GM12872 (cell line): ENCODE data around the gene DNAH9.

Experiments used
- TF ChIP-seq, protein P1 (sequence below): IDR thresholded peaks from 3 replicates; pipeline ENCODE4 v1.5.1; 2011; ENCODE audit warnings: low read depth, mild to moderate bottlenecking, low read length, moderate library complexity; ENCODE audit not compliant: insufficient read depth

The DNAH9 gene

DNA sequence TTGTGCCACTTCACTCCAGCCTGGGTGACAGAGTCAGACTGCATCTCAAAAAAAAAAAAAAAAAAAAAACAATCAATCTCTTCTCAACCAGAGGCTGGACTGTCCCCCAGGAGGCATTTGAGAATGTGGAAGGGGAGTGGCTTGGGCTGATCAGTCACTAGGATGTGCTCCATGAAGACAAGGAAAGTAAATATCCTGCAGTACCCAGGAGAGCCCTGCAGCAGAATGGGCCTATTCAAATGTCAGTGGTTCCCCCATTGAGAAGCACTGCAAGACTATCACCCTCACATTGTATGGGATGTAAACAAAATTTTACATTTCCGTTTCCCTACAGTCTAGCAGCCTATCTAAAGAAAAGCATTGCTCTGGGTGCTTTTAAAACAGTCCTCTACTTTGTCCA, 70.3 kb downstream of the DNAH9 start:
- TF ChIP-seq, protein P1, sequence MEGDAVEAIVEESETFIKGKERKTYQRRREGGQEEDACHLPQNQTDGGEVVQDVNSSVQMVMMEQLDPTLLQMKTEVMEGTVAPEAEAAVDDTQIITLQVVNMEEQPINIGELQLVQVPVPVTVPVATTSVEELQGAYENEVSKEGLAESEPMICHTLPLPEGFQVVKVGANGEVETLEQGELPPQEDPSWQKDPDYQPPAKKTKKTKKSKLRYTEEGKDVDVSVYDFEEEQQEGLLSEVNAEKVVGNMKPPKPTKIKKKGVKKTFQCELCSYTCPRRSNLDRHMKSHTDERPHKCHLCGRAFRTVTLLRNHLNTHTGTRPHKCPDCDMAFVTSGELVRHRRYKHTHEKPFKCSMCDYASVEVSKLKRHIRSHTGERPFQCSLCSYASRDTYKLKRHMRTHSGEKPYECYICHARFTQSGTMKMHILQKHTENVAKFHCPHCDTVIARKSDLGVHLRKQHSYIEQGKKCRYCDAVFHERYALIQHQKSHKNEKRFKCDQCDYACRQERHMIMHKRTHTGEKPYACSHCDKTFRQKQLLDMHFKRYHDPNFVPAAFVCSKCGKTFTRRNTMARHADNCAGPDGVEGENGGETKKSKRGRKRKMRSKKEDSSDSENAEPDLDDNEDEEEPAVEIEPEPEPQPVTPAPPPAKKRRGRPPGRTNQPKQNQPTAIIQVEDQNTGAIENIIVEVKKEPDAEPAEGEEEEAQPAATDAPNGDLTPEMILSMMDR = no peak

DNA sequence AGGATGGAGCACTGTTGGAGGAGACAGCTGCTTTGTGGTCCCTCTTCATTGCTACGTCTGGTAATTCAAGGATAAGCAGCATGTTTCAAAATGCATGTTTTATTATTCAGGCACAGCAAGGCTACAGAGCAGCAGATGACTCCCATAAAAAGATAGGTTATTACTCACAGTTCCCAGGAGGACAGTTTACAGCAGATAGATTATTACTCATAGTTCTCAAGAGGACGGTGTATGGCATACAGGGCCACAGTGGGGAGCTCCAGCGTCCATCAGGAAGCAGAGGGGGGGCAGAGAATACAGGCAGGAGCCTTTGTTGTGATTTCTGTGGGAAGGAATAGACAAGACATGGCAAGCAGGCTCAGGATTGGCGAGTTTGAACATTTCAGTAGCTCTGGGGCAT, 72.9 kb downstream of the DNAH9 start:
- TF ChIP-seq, protein P1 = no peak

DNA sequence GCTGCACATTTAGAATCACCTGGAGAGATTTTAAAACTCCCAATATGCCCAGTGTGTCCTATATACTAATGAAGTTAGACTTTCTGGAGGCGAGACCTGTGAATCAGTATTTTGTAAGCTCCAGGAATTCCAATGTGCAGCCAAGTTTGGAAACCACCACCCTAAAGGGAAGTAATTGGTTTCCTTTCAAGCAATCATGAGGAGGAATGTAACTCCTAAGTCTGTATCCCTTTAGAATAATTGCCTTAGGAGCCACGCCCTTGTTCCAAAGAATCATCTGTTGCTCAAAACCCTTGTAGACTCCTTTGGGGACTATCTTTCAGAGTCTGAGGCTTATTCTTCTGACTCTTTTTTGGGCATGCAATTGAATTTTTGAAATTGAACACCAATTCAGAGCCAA, 84.4 kb downstream of the DNAH9 start:
- TF ChIP-seq, protein P1 = no peak

DNA sequence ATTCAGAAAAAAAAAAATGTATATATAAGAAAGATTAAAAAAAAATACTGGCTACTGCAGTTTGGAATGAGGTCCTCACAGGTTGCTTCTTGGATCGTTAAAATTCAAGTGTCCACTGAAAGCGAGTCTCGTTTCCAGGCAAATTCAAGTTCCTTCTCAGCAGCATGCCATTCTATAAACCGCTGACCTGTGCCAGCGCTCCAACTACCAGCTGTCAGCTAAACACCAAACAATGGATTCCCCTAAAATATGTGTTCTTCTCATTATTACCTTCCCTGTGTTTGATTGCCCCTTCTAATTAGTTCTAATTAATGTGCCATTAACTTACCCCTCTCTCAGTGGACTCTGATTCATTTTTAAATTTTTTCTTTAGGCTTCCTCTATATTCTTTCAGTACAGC, 92.4 kb downstream of the DNAH9 start:
- TF ChIP-seq, protein P1 = no peak

DNA sequence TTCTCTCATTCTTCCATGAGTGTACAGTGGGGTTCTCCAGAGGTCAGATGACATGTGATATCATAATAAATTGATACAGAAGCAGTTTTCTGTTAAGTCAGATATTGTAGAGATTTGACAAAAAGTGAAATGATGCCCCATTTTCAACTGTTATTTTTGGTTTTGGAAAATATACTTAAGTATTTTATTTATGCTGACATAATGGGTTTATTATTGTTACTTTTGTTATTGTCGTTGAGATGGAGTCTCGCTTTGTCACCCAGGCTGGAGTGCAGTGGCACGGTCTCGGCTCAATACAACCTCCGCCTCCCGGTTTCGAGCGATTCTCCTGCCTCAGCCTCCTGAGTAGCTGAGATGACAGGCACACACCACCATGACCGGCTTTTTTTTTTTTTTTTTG, 94.4 kb downstream of the DNAH9 start:
- TF ChIP-seq, protein P1 = no peak

DNA sequence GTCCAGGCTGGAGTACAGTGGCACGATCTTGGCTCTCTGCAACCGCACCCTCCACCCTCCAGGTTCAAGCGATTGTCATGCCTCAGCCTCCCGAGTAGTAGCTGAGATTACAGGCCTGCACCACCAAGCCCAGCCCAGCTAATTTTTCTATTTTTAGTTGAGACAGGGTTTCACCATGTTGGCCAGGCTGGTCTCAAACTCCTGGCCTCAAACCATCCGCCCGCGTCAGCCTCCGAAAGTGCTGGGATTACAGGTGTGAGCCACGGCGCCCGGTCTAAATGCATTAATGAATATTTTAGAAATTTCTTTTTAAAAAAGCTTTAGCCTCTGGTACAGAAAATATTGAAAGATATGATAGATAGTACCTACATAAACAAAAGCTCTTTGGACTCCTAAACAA, 95.0 kb downstream of the DNAH9 start:
- TF ChIP-seq, protein P1 = no peak

DNA sequence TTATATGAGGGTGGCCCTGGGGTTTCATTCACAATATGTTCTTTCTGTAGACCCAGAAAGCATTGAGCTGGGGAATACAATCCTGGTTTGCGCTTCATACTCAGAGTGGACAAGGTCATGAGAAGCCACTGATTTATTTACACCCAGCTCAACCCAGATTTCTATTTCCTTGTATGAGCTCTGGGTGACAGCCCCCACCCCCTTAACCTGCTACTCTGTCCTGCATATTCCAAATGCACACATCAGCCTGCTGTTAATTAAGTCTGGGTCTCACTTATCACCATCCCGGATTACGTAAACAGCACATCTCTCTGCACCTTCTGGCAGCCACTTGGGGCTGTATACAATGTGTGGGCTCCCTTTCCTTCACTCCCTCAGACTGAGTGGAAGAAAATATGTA, 102.4 kb downstream of the DNAH9 start:
- TF ChIP-seq, protein P1 = no peak

DNA sequence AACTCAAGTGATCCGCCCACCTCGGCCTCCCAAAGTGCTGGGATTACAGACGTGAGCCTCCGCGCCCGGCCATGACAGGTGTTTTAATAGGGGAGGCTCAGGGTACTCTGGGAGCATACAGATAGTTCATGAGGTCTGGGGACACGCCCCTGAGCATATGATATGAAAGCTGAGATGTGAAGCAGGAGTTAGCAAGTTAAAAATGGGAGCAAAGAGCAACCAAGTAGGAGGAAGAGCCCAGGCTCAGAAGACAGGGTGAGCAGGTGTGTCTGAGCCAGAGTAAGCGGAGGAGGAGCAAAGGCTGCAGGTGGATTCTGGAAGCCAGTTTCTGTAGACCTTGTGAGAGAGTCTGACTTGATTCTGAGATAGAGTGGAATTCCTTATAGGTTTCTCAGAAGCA, 103.6 kb downstream of the DNAH9 start:
- TF ChIP-seq, protein P1 = no peak
